Measurements from ENCODE around the gene ITGA5.

Gene ITGA5

GRCh38 chr12:54411391-54412241 lies 7.5 kb downstream of the ITGA5 start:
- peak; percentile 45 for DNase-seq (ENCODE audit: low read depth)

DNA sequence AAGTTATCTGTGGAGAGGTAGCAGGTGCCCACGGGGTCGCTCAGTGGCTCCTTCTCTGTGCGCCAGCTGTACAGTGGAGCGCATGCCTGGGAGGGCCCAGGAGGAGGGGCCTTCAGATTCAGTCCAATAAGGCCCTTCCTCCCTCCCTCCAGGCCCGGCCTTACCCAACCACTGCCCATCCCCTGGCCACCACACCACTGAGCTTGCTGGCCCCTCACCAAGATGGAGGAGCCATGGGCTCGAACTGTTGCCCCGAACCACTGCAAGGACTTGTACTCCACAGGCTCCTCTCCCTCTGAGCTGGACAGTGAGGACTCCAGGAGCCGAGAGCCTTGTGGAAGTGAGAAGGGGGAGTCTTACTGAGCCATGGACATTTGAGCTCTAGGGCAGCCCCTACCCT lies 9.8 kb downstream of the ITGA5 start:
- no peak for DNase-seq (ENCODE audit: low read depth)

GRCh38 chr12:54407183-54407905 lies 11.7 kb downstream of the ITGA5 start:
- DNase-seq (ENCODE audit: low read depth) = no peak

GRCh38 chr12:54405573-54405972 lies 13.5 kb downstream of the ITGA5 start:
- no peak for DNase-seq (ENCODE audit: low read depth)

DNA sequence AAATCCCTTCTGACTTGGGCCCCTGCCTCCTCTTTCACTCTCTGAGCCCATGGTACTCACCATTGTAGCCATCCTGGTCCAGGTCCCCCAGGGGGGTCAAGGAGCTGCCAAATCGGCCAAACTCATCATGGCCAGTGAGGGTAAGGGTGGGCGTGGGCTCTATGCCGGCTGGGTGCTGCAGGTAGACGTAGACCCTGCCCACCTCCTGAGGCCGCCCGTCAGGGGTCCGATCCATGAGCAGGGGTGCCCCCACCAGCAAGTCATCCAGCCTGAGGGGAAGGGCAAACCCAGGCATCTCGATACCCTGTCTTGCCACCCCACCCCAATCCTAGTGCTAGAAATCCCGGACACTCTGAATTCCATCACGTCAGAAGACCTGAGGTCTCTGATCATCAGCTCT lies 14.0 kb downstream of the ITGA5 start:
- DNase-seq (ENCODE audit: low read depth) = no peak

- DNase-seq (ENCODE audit: low read depth) = peak; percentile 55
Observed at GRCh38 chr12:54404061-54405004, 14.7 kb downstream of the ITGA5 start.

DNA sequence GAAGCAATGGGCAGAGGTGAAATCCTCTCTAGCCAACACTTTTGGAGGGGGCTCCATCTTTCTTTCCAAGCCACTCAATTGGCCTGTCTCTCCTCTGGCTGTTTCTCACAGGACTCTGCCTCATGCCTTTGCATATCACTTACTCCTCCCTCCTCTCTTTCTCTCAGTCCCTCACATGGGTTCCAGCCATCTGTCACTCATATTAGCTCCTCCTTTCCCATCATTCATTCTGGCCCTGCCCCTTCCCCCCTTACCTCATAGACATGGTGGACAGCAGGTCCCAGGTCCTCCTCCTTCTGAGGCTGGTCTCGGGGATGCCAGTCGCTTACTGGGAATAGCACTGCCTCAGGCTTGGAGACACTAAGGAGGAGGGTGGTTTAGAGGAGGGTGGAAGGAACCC lies 17.9 kb downstream of the ITGA5 start:
- no peak for DNase-seq (ENCODE audit: low read depth)

DNA sequence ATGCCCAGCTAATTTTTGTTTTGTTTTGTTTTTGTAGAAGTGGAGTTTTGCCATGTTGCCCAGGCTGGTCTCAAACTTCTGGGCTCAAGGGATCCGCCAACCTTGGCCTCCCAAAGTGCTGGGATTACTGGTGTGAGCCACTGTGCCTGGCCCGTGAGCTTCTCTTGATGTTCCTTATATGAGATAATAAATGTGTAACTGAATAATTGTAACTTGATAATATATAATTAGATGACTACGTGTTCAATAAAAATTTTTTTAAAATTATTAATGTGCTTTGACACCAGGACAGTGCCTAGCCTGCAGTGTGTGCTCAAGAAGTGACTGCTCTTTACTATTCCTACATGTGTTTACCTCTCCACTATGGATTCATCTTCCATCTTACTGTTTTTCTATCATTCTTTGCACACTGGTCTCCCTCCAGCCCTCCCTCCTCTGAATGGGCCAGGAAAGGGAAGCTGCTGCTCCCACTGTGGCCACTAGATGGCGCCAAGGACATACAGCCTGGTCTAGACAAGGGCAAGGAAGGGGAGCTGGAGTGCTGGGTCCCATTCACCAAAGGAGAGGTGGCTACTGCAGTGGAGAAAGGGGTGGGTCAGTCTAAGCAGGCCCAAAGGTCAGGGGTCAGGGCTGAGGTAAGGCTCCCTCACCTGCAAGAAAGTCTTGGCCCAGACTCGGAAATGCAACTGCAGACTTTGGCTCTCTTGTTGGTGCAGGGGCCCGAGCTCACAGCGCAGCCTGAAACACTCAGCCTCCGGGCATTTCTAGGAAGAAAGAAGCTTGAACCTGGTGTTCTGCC lies 19.9 kb downstream of the ITGA5 start:
- DNase-seq (ENCODE audit: low read depth) = peak; percentile 88

GRCh38 chr12:54398218-54398617 lies 20.8 kb downstream of the ITGA5 start:
- DNase-seq (ENCODE audit: low read depth) = no peak

DNA sequence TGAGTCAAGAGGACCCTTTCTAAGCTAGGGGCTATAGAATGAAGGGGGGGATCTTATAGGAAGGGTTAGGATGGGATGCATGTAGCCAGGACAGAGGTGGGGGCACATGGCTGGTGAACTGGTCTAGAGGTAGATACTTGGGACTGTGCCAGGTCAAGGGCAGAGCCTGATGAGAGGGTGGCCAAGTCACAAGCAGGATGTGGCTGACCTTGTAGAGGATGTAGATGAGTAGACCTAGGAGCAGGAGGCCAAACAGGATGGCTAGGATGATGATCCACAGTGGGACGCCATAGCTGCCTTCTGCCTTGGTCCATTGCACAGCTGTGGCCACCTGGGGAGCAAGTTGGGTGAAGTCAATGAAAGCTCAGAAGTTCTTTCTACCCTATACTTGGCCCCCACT lies 21.9 kb downstream of the ITGA5 start:
- DNase-seq (ENCODE audit: low read depth) = no peak

DNA sequence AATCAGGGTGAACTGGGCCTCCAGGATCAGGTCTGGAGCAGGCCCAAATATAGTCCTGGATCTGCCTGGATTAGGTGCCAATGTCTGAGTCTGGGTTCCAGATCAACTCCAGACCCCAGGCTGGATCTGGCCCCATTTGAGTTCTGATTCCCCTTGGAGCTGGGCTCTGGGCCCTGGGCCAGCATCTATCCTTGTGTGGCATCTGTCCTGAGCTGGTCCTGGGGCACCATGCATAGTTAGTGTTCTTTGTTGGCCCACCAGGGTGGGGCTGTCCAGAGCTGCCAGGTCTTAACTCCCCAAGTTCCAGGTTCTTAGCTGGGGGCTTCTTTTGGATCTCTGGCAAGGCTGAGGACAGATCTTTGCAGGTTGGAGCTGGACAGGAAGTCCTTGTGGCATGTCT lies 23.5 kb downstream of the ITGA5 start:
- no peak for DNase-seq (ENCODE audit: low read depth)

DNA sequence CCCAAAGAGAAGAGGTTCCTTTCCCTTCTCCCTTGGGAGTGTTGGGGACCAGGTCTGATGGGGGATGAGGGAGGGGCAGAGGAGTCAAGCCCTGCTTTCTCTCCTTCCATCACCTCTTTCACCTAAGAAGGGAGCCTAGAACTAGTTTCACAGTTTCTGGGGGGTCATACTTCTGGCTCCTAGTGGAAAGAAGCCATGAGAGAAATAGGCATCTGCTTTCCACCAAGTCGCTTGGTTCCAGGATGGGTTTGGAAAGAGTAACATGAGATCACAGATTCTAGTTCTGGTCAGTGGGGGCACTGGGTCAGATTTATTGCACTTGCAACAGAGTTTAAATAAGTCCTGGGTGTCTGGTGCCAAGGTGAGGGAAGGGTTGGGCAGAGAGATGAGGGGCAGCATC lies 24.1 kb downstream of the ITGA5 start:
- DNase-seq (ENCODE audit: low read depth) = no peak

- no peak for DNase-seq (ENCODE audit: low read depth)
Observed at GRCh38 chr12:54394281-54394719, 24.8 kb downstream of the ITGA5 start.

- no peak for DNase-seq (ENCODE audit: low read depth)
Observed at GRCh38 chr12:54393743-54394142, 25.3 kb downstream of the ITGA5 start.

GRCh38 chr12:54393207-54393609 lies 25.9 kb downstream of the ITGA5 start:
- DNase-seq (ENCODE audit: low read depth) = no peak

GRCh38 chr12:54392485-54393206 lies 26.4 kb downstream of the ITGA5 start:
- no peak for DNase-seq (ENCODE audit: low read depth)

DNA sequence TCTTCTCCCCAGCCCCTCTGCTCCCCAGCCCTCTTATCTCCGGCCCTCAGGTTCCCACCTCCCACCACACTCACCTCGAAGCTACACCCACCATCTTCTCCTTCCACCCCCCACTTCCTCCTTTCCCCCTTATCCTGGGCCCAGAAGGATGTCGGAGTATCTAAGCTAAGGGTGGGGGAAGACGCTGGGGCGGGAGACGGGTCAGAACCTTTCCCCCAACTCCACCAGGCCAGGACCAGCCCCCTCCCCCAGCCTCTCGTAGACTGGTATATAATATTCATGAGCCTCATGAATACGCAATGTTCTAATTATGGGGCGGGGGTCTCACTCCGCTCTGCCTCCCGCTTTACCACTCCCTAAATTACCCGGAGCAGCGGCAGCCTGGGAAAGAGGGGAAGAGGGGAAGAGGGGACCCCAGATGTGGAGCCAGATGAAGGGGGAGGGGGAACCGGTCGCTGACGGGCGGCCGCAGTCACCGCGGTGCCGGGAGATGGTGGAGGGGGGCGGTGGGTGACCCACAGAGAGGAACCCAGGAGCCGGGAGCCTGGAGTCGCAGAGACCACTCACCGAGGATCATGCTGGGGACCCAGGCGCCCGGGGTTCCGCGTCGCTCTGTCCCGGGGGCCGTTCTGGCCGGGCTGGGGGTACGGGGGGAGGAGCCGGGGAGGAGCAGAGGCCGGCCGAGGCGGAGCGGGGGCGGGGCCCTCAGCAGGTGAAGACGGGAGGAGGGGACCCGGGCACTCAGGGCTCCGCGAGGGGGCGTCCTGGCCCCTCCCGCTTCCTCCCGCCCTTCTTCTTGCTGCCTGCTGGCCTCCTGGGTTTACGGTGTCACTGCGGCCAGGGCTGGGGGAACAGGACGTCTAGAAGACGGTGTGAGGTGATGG lies 28.2 kb downstream of the ITGA5 start:
- DNase-seq (ENCODE audit: low read depth) = peak; percentile 60

DNA sequence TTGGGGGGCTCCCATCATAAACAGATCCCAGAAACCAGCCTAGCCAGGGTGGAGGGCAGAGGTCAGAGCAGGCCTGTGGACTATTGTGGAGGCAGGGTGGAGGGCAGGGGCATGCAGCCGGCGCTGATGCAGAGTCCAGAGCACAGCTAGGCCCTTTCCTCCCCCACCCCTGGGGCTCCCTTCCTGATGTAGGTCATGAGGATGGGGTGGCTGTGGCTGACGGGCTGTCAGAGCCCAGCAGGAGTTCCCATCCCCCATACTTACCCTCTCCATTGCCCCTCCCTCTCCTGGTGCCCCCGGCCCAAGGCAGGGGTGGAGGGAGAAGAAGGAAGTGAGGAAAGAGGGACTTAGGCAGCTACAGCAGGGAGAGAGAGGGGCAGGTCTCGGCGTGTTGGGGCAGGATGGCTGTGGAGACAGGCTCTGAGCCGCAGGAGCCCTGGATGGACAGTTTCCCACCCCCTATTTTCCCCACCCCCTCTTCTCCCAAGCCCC lies 28.8 kb downstream of the ITGA5 start:
- DNase-seq (ENCODE audit: low read depth) = no peak

DNA sequence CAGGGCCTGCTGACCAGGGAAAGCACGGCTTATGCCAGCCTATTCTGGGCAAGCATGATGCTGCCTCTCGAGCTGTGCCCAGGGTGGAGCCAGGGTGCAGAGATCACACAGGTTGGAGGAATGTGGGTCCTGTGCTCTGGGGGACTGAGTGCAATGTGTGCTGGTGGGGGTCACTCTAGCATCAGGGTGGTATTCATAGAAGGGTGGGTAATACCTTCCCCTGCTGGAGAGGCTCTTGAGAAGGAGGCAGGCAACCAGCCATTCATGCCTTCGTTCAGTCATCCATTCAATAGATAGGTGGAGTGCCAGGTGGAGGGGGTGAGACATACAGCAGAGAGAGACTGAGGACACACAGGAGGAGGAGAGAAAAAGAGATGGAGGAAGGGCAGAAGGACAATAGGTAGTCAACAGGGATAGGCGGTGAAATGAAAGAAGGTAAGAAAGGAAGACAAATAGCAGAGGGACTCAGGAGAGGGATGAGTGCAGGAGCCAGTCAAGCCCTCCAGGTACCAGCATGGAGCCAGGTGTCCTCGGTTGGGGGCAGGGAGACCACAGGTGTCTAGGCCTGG lies 29.4 kb downstream of the ITGA5 start:
- DNase-seq (ENCODE audit: low read depth) = no peak

All from activated T-cell treated with anti-CD3 and anti-CD28 coated beads for 1 hour (primary cell).